Right renal cortex interstitium (tissue), 3 donors: ENCODE data around the gene ALDH6A1. TPM values are rescaled to one million over a fixed set of nuclear protein-coding genes. Genes with fewer than 3 reads are reported as not detected.

ENCODE experiments used
- polyA plus RNA-seq, 3 donors: library from polyadenylated mRNA; unstranded; fragments of 120-200 nt; gene quantifications; one replicate each; pipeline ENCODE4 v1.2.1, GENCODE V29; 2013; ENCODE audit not compliant: insufficient read length in 3 of 3

Gene ALDH6A1
- polyA plus RNA-seq, 3 donors: 98.1 to 124 (median 117) TPM

Other genes starting within 250 kb of the ALDH6A1 start
- 10 to 100 TPM; 16.8 to 34.0 (median 26.3) TPM for gene PTGR2, start 232.6 kb downstream of the ALDH6A1 start, polyA plus RNA-seq
- 10 to 100 TPM; 57.7 to 62.2 (median 60.8) TPM for gene ZNF410, start 197.6 kb downstream of the ALDH6A1 start, polyA plus RNA-seq
- 10 to 100 TPM; 14.0 to 18.8 (median 14.6) TPM for gene FAM161B, start 134.4 kb downstream of the ALDH6A1 start, polyA plus RNA-seq
- 10 to 100 TPM; 26.1 to 30.5 (median 30.0) TPM for gene COQ6, start 134.2 kb downstream of the ALDH6A1 start, polyA plus RNA-seq
- gene ENTPD5, start 65.2 kb downstream of the ALDH6A1 start, polyA plus RNA-seq: 10 to 100 TPM; 48.2 to 56.0 (median 50.9) TPM
- gene BBOF1, start 65.1 kb downstream of the ALDH6A1 start, polyA plus RNA-seq: 10 to 100 TPM; 14.9 to 16.1 (median 15.5) TPM
- gene LIN52, start 503 bp upstream of the ALDH6A1 start, polyA plus RNA-seq: 10 to 100 TPM; 18.9 to 22.0 (median 19.8) TPM
- under 1 TPM in 1 of 3 donors, not detected in 2; 0.08 TPM for gene VSX2, start 155.0 kb upstream of the ALDH6A1 start, polyA plus RNA-seq
- 10 to 100 TPM; 90.9 to 95.9 (median 92.5) TPM for gene ABCD4, start 218.5 kb upstream of the ALDH6A1 start, polyA plus RNA-seq